GM19099 (cell line): ENCODE measurements around the gene RFX5.
A peak's percentile ranks its signal among the peaks of the same experiment; 100 is the strongest.

Experiments used
- POLR2A ChIP-seq: IDR thresholded peaks from 3 replicates; pipeline ENCODE4 v1.6.1; 2011; ENCODE audit warnings: low read depth; ENCODE audit not compliant: insufficient read length; ENCODE audit errors: extremely low read depth

Gene RFX5

GRCh38 chr1:151334822-151335221 lies 12.2 kb downstream of the RFX5 start:
- TF ChIP-seq POLR2A: no peak

- TF ChIP-seq POLR2A: peak; percentile 1
These were observed 19.0 kb downstream of the RFX5 start for GRCh38 chr1:151327903-151328674.

DNA sequence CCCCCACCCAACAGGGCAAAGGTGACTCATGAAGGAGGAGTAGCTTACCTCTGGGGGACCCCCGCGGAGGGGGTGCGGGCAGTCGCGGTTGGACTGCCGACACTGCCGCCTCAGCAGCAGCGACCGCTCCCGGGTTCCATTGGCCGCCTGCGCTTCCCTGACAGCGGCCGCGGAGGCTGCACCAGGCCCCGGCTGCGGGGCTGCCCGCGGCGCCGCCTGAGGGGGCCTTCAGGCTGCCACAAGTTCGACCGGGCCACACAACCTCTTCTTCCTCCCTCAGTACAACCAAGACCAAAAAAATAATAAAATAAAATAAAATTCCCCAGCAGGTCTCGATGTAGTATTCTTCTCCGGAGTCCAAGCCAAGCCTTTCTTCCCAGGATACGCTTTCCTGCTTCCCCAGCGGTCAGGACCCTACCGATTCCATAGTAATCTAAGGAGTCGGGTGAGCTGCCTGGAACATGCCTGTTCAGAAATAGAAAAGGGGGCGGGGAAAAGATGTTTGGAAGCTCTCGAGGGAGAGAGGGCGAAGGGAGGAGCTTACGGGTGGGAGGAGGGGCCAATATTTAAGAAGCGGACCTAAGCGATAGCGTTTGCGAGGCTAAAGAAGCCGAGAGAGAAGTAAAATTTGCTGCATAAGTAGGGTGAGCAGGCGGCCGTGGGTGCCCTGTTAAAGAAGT lies 19.7 kb downstream of the RFX5 start, which contains the start of gene PI4KB:
Gene PI4KB, minus strand, starts transcription at position 194 of the 680 bp plus-strand sequence. CDS start 10,935 bp downstream, outside the sequence.
- TF ChIP-seq POLR2A: peak; percentile 78

- no peak for TF ChIP-seq POLR2A
These were observed 20.3 kb downstream of the RFX5 start for GRCh38 chr1:151326619-151327222.

GRCh38 chr1:151325646-151326429 lies 21.2 kb downstream of the RFX5 start:
- no peak for TF ChIP-seq POLR2A

GRCh38 chr1:151325231-151325630 lies 21.8 kb downstream of the RFX5 start:
- TF ChIP-seq POLR2A: no peak

DNA sequence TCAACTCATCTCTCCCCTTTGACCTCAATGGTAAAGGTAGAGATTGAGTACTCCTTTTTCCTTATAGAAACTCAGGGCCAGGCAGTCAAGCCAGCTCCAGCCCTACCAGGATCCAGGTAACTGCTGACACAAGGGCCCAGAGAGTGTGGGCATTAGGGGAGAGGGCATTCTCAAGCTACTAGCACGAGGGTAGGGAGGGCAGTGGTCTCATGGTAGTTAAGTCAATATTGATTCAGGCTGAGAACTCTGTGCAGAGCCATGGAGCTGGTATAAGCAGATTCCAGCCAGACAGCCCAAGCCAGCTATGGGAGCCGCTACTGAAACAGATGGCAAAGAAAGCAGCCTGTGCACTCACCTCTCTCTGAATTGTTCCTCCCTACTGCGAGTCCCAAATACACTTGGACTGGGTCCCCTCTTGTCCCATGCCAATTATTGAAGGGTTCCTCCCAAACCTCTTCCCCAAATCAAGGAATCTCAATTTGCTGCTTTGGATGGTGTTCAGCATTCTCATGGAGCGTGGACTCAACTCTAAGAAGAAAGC lies 22.6 kb downstream of the RFX5 start:
- TF ChIP-seq POLR2A: no peak

DNA sequence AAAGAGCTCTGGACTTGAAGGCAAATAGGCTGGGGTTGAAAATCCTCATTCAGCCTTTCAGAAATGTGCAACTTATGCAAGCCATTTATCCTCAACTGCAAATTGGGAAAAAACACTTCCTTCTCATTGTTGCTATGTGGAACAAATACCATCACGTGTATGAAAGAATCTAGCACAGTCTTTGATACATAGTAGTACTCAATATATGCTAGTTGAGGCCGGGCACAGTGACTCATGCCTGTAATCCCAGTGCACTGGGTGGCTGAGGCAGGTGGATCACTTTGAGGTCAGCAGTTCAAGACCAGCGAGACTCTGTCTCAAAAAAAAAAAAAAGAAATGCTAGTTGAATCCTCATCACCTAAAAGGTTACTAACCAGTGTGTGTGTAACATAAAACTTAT lies 28.1 kb downstream of the RFX5 start:
- TF ChIP-seq POLR2A: no peak

DNA sequence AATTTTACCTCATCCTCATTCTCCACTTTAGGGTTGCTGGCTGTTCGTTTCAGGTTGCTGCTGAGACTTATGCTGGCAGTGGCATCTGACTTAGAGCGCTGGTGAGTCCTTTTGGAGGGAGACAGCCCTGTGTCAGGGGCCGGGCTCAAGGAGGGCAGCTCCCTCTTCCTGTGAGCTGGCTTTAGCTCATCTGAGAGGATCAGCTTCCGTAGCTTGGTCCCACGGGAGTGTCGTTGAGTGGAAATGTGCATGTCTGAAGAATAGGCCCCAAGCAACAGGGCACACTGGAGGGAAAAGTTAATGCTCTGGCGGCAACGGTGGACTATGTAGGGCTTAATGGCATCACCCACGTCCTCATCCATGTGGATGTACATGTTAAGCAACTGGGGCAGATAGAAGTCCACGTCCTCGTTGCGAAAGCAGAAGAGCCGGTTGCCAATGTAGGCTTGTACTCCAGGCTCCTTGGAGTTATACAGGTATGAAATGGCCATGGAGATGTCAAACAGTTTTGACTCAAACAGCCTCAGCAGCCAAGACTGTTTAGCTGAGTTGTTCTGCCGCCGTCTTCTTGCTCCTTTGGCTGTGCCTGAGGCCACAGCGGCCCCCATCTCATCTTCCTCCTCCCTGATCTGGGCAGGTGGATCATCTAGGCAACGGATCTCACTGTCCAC lies 31.4 kb downstream of the RFX5 start:
- no peak for TF ChIP-seq POLR2A

DNA sequence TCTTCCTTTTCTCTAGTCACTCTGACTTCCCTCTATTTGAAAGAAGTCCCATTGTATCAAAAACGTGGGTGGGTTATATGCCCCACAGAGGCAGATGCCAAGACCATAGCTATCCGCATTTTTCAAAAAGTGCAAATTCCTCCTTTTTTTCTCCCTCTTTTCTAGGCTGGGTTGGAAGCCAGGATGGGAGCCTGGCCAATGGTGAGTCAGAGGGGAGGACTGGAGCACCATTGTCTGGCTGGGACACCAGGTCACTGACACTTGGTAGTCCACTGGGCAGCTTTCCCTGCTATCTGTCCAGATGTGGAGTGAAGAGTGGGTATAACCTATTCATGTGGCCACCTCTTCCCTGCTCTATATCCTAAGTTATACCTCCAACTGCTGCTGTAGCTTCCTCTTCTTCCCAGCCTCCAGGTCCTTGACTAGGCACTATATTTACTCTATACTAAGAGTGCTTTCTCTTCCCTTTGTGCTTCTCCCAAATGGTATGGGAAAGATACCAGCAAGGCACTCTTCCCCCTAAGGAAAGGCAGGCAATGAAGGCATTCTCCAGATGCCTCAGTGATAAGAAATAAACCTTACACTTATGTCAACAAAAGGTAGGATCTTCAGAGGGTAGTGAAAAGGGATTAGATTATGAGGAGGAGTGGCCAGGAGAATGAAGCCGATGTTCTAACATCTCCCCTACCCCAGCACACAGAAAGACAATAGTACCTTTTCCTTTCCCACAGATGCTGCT lies 32.7 kb downstream of the RFX5 start:
- TF ChIP-seq POLR2A: no peak

- TF ChIP-seq POLR2A: no peak
These were observed 33.6 kb downstream of the RFX5 start for GRCh38 chr1:151313501-151313900.

DNA sequence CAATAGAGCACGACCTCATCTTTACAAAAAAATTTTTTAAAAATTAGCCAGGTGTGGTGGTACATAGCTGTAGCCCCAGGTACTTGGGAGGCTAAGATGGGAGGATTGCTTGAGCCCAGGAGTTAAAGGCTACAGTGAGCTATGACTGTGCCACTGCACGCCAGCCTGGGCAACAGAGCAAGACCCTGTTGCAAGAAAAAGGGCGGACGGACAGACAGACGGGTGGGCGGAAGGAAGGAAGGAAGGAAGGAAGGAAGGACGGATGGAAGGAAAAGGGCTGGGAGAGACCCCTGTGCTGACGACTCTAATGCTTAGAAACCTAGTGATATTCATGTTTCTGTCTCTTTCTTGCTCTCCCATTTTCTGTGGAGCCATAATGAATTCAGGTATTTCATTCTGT lies 34.2 kb downstream of the RFX5 start:
- TF ChIP-seq POLR2A: no peak

GRCh38 chr1:151312411-151312810 lies 34.6 kb downstream of the RFX5 start:
- no peak for TF ChIP-seq POLR2A
